GM21367 (cell line): Measurements from ENCODE around the gene ADH7.
"Not testable (repeated sequence)": the region's sequence is repeated elsewhere in the genome, so short reads cannot be mapped to it uniquely, and the experiment has no call there.

Source experiments
- ATAC-seq: cut with Tn5 transposase; IDR thresholded peaks from one replicate; pipeline ENCODE4 v1.9.1; 2021; ENCODE audit not compliant: unreplicated experiment

ADH7 gene

GRCh38 chr4:99417125-99417524 is 18.0 kb downstream of the ADH7 start:
- no peak for ATAC-seq

- not testable (repeated sequence) for ATAC-seq
These were observed 19.4 kb downstream of the ADH7 start for GRCh38 chr4:99415762-99416161.

GRCh38 chr4:99414902-99415301 is 20.2 kb downstream of the ADH7 start:
- ATAC-seq, result not testable (repeated sequence)

- ATAC-seq, result no peak
These were observed 20.7 kb downstream of the ADH7 start for GRCh38 chr4:99414401-99414800.

- no peak for ATAC-seq
These were observed 22.0 kb downstream of the ADH7 start for GRCh38 chr4:99413140-99413539.

GRCh38 chr4:99411041-99411440 is 24.1 kb downstream of the ADH7 start:
- no peak for ATAC-seq

- ATAC-seq, result no peak
These were observed 25.1 kb downstream of the ADH7 start for GRCh38 chr4:99410075-99410474.

- ATAC-seq, result no peak
These were observed 26.8 kb downstream of the ADH7 start for GRCh38 chr4:99408346-99408745.

GRCh38 chr4:99405433-99406115 is 29.6 kb downstream of the ADH7 start:
- no peak for ATAC-seq

- ATAC-seq, result peak; percentile 83
These were observed 30.4 kb downstream of the ADH7 start for GRCh38 chr4:99404595-99405287.

- peak; percentile 58 for ATAC-seq
These were observed 31.6 kb downstream of the ADH7 start for GRCh38 chr4:99403380-99404184.

GRCh38 chr4:99402765-99403164 is 32.4 kb downstream of the ADH7 start:
- no peak for ATAC-seq

- no peak for ATAC-seq
These were observed 34.3 kb downstream of the ADH7 start for GRCh38 chr4:99400831-99401230.

GRCh38 chr4:99399017-99399416 is 36.1 kb downstream of the ADH7 start:
- no peak for ATAC-seq

- no peak for ATAC-seq
These were observed 39.4 kb downstream of the ADH7 start for GRCh38 chr4:99395595-99396364.

GRCh38 chr4:99394896-99395295 is 40.2 kb downstream of the ADH7 start:
- no peak for ATAC-seq

- no peak for ATAC-seq
These were observed 45.1 kb downstream of the ADH7 start for GRCh38 chr4:99390055-99390454.

- ATAC-seq, result no peak
These were observed 45.5 kb downstream of the ADH7 start for GRCh38 chr4:99389606-99390005.

GRCh38 chr4:99383833-99384392 is 51.2 kb downstream of the ADH7 start:
- no peak for ATAC-seq

GRCh38 chr4:99383399-99383798 is 51.7 kb downstream of the ADH7 start:
- no peak for ATAC-seq
